ENCODE results near the gene MAMDC2.

The MAMDC2 gene

DNA sequence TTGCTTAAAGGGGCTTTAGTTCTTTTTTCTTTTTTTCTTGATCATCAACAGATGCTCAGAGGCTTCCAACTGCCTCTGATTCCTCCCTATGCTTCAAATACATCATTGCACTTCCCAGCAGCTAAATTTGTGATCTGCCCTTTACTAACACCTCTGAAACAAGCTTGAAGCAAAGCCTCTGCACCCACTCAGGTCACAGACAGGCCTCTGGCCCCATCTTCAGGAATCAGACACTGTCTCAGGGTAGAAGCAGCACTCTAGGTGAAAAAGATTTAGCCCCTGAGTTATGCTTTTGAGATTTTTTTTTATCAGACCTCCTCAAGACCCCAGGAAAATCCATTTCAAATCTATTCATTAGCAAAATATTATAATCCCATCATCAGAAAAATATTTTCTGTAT lies 91.5 kb downstream of the MAMDC2 start:
- no peak for DNase-seq (ENCODE audit: low read depth in 2 of 2)

DNA sequence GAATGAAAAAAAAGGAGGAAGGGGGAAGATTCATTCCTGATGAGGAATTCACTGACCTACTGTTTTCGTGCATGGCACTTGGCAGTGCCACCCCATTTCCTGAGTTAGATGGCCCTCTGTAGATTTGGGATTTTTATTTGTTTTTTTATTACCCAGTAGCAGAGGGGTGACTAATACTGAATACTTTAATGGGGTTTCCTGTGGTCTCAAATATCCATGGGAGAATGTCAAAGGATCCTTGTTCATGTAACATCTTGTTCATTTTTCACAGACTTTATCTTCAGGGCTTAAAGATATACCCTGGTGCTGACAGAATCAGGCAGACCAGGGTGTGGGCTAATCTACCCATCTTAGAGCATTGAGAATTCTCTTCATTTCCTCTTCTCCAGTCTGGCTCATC lies 93.0 kb downstream of the MAMDC2 start:
- DNase-seq (ENCODE audit: low read depth in 2 of 2): no peak

DNA sequence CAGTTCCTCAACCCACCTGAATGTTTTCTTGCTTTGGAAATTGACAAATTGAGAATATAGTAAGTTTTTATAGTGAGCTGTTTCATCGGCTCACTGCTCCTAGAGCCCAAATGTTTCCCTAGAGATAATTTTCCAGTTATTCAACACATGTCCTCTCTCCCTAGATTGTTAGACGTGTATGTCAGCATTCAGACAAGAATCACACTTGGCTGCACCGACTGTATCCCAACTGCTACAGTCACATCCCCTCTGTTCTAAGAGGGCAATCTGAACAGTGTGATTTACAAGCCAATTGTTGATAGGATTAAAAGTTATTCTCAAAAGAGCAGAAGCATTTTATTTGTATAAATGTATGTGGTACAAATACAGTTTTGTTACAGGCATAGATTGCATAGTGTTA lies 93.9 kb downstream of the MAMDC2 start:
- no peak for DNase-seq (ENCODE audit: low read depth in 2 of 2)

DNA sequence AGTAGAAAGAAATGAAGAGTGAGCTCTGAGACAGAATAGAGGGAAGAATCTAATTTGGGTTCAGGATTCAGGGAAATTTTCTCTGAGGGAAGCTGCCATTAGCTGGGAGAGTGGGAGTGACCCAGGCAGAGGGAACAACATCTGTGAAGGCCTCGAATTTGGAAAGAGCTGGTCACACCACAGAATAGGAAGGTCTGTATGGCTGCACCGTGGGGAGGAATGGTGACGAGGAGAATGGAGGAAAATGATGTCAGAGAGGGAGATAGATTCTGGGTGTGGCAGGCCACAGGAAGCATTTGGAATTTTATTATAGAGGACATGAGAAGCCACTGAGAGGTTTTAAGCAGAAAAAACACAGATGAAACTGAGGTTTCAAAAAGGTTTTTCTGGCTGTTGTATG lies 98.5 kb downstream of the MAMDC2 start:
- no peak for DNase-seq (ENCODE audit: low read depth in 2 of 2)

DNA sequence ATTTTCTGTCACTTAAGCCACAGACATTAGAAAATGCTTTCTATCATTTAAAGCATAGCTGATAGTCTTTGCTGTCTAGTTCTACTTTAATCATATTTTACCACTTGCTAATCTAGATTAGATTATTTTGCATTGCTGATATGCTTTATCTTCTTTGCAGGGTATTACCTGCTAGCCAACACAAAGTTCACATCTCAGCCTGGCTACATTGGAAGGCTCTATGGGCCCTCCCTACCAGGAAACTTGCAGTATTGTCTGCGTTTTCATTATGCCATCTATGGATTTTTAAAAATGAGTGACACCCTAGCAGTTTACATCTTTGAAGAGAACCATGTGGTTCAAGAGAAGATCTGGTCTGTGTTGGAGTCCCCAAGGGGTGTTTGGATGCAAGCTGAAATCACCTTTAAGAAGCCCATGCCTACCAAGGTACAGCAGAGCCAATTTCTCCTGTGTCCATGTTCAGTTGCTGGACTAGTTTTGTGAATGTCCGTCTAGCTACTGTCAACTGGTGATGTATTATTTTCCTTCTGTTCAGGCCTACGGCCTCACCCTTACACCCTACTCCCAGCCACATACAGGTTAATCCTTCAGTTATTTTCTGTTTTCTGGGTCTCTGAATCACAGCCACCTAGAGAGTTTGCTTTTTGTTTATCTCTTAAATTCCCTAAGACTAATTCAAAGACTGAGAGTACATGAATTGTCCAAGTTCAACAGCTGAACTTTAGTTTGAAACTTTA lies 99.9 kb downstream of the MAMDC2 start:
- DNase-seq (ENCODE audit: low read depth in 2 of 2): no peak

DNA sequence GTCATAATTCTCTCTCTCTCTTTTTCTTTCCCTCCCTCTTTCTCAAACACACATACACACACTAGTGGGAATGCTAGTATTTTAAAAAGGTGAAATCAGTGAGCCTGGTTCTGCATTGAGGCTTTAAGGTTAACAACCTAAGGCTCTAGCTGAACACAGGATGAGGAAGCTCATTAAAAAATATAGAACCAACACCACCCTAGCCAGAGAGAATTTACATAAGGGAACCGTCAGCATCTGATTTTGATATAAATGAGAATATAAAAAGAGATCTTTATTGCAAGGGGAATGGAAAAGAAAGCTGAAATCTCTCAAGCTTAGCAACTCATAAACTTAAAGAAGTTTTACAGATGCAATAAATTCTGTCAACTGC lies 100.5 kb downstream of the MAMDC2 start:
- no peak for DNase-seq (ENCODE audit: low read depth in 2 of 2)

DNA sequence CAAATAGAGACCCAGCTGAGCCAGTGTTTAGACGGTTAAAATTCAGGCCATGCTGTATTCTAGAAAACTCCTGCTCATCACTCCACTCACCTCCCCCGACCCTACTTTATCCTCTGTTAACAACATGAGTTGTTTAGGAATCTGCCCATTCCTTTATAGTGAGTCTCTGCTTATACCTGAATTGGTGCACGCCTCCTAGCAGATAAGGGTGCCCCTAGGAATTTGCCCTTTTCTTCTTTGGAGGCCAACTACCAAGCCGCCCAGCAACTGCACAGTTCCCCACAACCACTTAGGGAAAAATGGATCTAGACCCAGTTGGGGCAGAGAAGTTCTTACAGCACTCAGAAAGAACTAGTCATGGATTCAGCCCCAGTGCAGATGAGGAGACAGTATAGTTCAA lies 102.3 kb downstream of the MAMDC2 start:
- DNase-seq (ENCODE audit: low read depth in 2 of 2): no peak

DNA sequence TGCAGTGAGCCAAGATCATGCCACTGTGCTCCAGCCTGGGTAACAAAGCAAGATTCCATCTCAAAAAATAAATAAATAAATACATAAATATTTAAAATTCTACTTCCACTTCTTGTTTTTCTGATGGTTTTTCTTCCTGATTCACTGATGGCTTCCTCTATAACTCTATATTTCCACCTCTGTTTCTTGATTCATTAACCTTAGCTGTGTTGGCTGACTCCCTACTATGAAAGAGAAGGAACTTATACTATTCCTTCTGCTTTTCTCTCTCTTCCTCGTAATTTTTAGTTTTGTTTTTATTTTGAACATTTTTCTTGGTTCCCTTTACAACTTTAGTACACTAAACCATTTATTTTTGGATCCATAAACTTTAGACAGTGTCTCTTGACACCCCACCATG lies 103.5 kb downstream of the MAMDC2 start:
- no peak for DNase-seq (ENCODE audit: low read depth in 2 of 2)

DNA sequence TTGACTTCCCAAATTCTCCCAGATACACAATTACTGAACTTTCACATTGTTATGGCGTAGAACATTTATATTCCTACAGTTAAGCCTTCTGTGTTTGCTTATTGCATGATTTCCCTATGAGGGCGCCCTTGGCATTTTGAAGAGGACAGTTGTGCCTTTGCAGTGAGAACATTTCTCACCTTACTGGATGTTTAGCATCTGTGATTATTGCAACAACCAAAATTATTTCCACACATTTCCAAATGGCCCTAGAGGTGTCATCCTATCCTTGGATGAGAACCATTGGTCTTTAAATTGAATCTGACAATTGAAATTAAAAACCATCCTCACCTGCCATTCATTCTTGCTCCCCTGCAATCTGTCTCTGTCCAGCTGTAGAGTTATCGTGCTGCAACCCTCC lies 104.0 kb downstream of the MAMDC2 start:
- DNase-seq (ENCODE audit: low read depth in 2 of 2): no peak

DNA sequence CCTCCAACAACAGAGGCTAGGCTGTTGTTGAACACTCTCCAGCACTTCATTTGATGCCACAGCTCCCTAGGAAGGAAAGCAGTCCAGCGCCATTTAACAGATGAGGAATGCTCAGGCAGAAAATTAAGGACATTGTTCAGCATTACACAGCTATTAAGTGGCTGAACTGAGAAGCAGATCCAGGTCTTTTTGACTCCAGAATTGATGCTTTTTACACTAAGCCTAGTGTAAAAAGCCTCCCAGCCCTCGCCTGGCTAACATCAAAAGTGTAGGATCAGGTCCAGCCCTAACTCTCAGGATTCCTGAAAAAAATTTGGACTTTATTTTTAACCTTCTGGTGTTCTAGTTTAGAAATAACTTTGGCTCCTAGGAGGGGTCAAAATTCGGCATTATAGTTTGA lies 108.7 kb downstream of the MAMDC2 start:
- no peak for DNase-seq (ENCODE audit: low read depth in 2 of 2)

DNA sequence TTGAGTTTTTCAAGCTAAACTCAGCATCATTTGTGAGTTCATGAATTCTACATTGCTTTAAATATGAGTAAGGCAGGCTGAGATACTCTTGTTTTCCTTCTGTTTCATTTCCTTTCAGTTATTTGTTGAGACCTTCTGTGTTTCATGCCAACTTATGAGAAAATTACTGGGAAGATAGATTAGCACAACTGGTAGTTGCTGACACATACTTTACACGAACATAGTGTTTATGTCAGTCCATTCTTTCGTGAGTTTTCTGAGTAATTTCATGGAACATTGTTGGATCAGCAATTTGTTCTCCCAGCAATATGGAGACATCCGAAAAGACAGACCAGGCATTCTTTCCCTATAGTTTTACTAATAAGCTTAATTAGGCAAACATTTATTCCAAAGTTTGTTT lies 113.1 kb downstream of the MAMDC2 start:
- no peak for DNase-seq (ENCODE audit: low read depth in 2 of 2)

DNA sequence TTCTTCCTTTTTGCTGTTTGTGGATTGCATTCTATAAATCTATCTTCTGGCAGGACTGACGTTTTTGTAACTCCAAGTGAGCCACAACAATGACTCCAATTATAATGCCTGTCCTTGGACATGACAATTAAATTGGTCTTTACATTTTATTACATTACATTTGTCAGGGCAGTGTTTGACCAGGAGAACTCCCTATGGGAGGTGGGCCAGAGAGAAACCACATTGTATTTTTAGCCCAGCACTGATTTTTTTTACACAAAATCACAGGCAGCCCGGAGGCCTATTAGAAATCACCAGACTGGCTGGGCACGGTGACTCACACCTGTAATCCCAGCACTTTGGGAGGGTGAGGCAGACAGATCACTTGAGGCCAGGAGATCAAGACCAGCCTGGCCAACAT lies 116.0 kb downstream of the MAMDC2 start:
- DNase-seq (ENCODE audit: low read depth in 2 of 2): no peak

DNA sequence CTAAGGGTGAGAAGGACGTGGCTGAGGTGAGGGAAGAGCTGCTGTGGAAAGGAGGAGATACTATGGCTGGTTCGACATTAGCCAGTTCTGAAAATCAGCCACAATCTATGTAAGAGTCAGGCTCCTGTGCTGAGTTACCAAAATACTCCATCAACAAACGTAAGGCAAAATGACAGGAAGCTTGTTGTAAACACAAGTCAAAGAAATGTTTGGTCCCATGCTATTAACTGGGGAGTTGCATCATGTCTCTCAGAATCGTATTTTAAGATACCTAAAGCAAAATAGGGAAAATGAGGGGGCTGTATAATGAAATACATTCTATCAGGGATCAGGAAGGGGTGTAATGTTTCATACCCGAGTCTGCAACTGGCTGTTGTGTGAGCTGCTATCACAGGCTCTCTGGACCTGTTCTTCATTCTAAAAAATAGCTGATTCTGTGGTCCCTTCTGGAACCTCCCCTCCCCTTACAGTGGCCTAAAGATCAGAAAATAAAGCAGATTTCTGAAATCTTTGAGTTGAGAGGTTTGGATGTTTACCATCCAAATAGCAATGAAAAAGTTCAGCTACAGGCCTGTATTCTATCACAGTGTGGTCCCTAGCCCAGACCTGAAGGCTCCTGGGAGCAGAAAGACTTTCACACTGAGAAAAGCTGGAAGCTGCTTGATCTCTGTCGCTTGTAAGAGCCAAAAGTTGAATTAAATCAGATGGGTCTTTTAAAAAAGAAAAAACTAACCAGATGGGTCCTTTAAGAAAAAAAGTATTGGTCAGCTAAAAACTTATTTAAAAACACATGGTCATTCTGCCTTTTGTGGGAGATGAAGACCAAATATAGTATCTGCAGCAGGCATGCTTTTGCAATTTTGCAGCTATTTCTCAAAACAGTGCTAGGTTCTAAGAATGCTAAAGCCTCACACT lies 117.3 kb downstream of the MAMDC2 start:
- DNase-seq (ENCODE audit: low read depth in 2 of 2): no peak

DNA sequence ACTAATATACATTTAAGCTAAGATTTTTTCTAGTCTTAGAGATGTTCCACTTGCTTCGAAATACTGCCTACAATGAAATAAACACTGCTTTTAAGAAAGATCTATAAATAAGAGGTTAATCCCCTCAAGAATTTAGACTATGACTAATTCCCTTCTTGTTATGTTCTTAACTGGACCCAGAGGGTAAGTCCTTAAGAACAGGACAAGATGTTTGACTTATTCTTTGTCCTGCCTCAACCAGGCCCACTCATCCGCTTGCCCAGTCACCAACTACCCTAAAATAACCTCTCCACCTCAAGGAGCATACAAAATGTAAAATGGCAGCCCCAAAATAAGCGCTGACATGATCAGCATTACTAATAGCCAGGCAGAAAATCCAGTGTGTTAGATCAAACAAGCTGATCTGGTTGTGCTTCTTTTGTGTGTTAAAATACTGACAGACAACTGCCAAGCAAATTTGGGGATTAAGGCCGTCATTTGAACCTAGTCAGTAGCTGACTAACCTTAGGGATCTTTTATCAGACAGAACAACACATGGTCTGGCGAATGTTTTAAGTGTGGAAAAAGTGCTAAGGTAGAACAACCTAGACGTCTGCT lies 121.5 kb downstream of the MAMDC2 start:
- no peak for DNase-seq (ENCODE audit: low read depth in 2 of 2)

DNA sequence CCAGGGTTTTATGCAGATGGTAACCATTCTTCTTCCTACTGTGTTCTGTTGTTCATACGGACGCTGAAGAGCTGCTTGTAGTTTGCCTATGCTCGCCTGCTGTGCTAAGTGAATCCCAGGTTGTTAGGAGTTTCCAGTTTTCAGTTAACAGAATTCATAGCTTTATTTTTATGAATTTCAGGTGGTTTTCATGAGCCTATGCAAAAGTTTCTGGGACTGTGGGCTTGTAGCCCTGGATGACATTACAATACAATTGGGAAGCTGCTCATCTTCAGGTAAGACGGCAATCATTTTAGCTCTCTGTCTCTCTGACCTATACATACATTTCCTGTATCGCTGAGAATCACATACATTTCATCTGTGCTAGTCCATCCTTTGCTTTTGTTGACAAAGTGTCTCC lies 124.9 kb downstream of the MAMDC2 start:
- DNase-seq (ENCODE audit: low read depth in 2 of 2): no peak

DNA sequence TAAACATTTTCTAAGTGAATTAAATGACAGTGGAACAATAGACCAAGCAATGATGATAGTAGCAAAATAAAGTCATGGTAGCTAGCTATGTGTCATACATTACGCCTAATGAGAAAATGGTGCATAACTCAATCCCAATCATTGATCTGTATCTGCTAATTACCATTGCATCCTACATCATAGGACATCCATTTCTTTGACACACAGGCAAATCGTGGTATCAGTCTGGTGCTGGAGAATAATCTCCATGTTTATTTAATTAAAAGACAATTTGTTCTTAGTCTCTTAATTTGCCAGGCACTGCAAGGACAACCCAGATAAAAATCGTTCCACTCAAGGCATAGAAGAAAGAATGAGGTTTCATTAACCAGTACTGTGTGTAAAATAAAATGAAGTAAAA lies 125.6 kb downstream of the MAMDC2 start:
- no peak for DNase-seq (ENCODE audit: low read depth in 2 of 2)

DNA sequence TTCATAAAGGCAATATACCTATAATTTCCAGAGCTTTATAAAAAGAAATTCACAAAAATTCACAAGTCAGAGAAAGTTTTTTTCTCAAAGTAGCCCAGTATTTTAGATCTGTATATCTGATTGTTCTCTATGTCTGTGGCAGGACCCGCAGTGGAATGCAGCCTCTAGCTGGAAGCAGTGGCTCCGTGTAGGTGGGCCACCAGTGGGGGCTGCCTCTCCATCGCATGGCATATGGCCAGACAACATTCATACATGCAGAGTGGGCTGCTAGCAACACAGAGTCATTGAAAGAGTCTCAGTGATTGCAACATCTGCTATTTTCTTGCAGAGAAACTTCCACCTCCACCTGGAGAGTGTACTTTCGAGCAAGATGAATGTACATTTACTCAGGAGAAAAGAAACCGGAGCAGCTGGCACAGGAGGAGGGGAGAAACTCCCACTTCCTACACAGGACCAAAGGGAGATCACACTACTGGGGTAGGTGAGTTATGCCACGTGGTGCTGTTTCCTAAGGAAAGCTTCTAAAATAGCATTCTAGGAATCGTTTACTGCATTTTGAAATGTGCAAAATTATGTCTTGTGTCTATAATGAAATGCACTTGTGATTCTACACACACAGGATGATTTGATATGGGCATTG lies 126.6 kb downstream of the MAMDC2 start:
- DNase-seq (ENCODE audit: low read depth in 2 of 2): no peak

DNA sequence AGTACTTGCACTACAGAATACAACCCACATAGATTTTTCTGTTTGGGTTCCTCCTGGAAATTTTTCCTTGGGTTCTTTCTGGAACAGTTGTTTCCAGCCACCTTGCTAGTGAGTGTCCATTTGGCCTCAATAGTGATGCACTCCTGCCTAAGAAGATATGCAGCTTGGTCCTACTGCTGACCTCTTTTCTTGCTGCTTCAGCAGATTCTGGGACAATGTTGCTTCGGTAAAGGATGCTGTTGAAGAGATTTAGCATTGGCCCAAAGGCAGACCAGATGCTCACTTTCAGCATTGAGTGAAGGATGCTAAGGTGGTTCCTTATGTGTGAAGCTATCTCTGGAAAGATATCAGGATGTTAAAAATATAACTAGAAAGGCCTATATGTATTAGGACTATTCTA lies 128.9 kb downstream of the MAMDC2 start:
- DNase-seq (ENCODE audit: low read depth in 2 of 2): no peak

DNA sequence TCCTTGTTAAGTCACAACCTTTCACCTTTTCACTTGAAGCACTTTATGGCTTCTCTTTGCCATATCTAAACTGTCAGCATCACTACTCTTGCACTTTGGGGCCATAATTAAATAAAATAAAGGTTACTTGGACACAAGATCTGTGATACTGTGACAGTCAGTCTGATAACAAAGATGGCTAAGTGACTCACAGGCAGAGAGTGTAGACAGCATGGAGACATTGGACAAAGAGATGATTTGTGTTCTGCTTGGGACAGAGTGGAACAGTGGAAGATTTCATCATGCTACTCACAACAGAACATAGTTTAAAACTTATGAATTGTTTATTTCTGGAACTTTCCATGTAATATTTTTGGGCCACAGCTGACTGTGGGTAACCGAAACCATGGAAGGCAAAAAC lies 133.5 kb downstream of the MAMDC2 start:
- no peak for DNase-seq (ENCODE audit: low read depth in 2 of 2)

DNA sequence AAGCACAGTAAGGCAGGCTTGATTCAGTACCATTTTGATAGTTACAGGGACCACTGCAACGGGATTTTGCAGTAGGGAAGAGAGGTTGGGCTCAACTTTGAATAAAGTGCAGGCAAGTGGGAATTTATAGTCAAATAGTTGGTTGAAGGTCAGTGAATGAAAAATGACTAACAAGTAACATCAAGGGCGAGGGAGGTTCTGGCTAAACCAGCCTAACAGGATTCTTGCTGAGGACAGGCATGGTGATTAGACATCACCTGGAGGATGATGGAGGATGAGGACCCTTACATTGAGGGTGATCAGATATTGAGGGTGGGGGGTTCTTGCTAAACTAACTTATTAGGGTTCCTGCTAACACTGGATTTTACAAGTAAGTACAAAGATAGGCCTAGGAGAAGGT lies 149.1 kb downstream of the MAMDC2 start:
- no peak for DNase-seq (ENCODE audit: low read depth in 2 of 2)

DNA sequence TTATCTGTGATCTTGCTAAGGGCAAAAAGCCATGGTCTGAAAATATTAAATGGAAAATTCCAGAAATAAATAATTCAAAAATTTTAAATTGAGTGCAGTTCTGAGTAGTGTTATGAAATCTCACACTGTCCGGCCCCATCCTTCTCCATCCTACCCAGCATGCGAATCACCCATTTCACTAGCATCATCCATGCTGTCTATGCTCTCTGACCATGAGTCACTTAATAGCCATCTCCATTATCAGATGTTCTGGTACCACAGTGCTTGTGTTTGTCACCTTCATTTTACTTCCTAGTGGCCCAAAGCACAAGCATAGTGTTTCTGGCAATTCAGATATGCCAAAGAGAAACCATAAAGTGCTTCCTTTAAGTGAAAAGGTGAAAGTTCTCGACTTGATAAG lies 151.8 kb downstream of the MAMDC2 start:
- DNase-seq (ENCODE audit: low read depth in 2 of 2): no peak

DNA sequence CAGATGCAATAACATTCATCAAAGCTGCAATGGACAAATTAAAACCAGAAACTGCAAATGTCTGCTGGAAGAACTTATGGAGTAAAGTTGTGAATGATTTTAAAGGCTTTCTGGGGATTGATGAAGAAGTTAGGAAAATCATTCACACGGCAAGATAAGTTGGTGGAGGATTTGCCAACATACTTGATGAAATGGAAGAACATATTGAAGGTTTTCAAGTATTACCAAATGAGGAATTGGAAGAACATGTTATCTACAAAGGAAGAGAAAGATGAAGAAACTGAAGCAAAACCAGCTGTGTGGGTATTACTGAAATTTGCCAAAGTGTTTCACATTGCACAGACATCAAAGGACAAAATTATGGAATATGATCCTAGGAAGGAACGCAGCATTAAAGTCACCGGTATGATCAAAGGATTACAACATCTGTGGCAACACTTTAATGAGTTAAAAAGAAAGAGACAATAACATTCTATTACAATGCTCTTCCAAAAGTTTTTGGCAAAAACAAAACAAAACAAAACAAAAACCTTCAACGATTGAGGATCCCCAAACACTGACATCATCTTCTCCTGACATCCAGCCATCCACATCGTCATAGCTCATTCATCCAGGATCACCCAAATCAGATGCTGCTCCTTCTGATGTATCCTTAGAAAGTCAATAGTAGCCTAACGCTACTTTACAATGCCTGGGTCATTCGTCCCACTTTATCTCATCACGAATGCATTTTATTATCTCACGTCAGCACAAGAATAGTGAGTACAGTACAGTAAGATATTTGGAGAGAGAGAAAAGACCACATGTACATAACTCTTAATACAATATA lies 153.8 kb downstream of the MAMDC2 start:
- DNase-seq (ENCODE audit: low read depth in 2 of 2): no peak
